GM12878 (cell line): ENCODE results near the gene FCER1G. TPM values are rescaled to one million over a fixed set of nuclear protein-coding genes. Genes with fewer than 3 reads are reported as not detected.

Experiments used
- ATAC-seq: fragments of 200-7000 bp; cut with Tn5 transposase; 3 replicates; pipeline ENCODE4 v1.9.1; 2020; ENCODE audit warnings: mild to moderate bottlenecking, moderate library complexity
- BruUV-seq: library from RNA; stranded (reverse); fragments of 400-500 nt; replicated peaks from 2 replicates; lab custom pipeline; 2021; lab: Mats Ljungman, UMichigan
- CTCF ChIA-PET: fragments of 300-600 bp; sonication (Branson Sonifier 250); formaldehyde crosslinking; extraction: SDS; loops from one replicate; lab custom pipeline; 2021; ENCODE audit warnings: inconsistent platforms; lab: Yijun Ruan, JAX
- POLR2A ChIA-PET: fragments of 350-600 bp; formaldehyde crosslinking; extraction: SDS; loops from one replicate; lab custom pipeline; 2021; ENCODE audit warnings: inconsistent platforms; lab: Charles Lee
- RAD21 ChIA-PET: fragments of 300-600 bp; sonication (Branson Sonifier 250); formaldehyde crosslinking; loops from one replicate; lab custom pipeline; 2023; ENCODE audit warnings: antibody characterized with exemption; ENCODE audit not compliant: unreplicated experiment; lab: Charles Lee
- SMC1A ChIA-PET: fragments of 300-600 bp; sonication (Branson Sonifier 250); formaldehyde crosslinking; loops from one replicate; lab custom pipeline; 2023; ENCODE audit not compliant: unreplicated experiment, uncharacterized antibody; lab: Charles Lee
- DNase-seq: peaks from one replicate; pipeline ENCODE4 v3.0.0-alpha.2; 2011; ENCODE audit warnings: low read depth, low spot score
- FAIRE-seq: peaks from 3 replicates; lab custom pipeline; 2011; peaks lifted over from hg19 to GRCh38; lab: Jason Lieb, UNC
- H2AFZ ChIP-seq: 2 replicates; pipeline ENCODE4 v1.6.0; 2011; ENCODE audit warnings: low read depth, low read length, control low read depth; ENCODE audit not compliant: control insufficient read depth
- H3K27ac ChIP-seq: 2 replicates; pipeline ENCODE4 v1.5.1; 2011; ENCODE audit warnings: control low read depth; ENCODE audit not compliant: control insufficient read depth, insufficient read depth
- H3K27me3 ChIP-seq, 2 experiments: replicated peaks in 1 of 2; 2 replicates each; pipeline versions ENCODE4 v1.6.0 to v1.6.1; 2011; ENCODE audit warnings: low read length in 1 of 2; ENCODE audit not compliant: control insufficient read depth in 2 of 2, insufficient read depth in 2 of 2
- H3K36me3 ChIP-seq, 2 experiments: 2 replicates each; pipeline ENCODE4 v1.5.1; 2011; ENCODE audit warnings: low read length in 1 of 2; ENCODE audit not compliant: control insufficient read depth in 2 of 2, insufficient read depth in 2 of 2
- H3K4me1 ChIP-seq: 2 replicates; pipeline ENCODE4 v1.6.1; 2011; ENCODE audit warnings: mild to moderate bottlenecking, low read length, moderate library complexity, mixed read lengths; ENCODE audit not compliant: control insufficient read depth, insufficient read depth
- H3K4me2 ChIP-seq: 2 replicates; pipeline ENCODE4 v1.6.0; 2011; ENCODE audit warnings: control low read depth; ENCODE audit not compliant: control insufficient read depth, insufficient read depth
- H3K4me3 ChIP-seq: fragments of 200-600 bp; sonication (generic); 2 replicates; pipeline ENCODE4 v1.5.1; 2016
- H3K79me2 ChIP-seq: 2 replicates; pipeline ENCODE4 v1.6.0; 2011; ENCODE audit warnings: low read length; ENCODE audit not compliant: control insufficient read depth, insufficient read depth
- H3K9ac ChIP-seq: 2 replicates; pipeline ENCODE4 v1.8.0; 2011; ENCODE audit warnings: low read length, control low read depth, mixed read lengths; ENCODE audit not compliant: control insufficient read depth, insufficient read depth
- H3K9me3 ChIP-seq: replicated peaks from 3 replicates; pipeline ENCODE4 v1.5.1; 2011; ENCODE audit warnings: mild to moderate bottlenecking, low read length; ENCODE audit not compliant: control insufficient read depth, insufficient read depth
- H4K20me1 ChIP-seq: 2 replicates; pipeline ENCODE4 v1.6.0; 2011; ENCODE audit not compliant: control insufficient read depth, insufficient read depth
- BCL3 ChIP-seq: IDR thresholded peaks from 2 replicates; pipeline ENCODE4 v1.6.1; 2011; ENCODE audit warnings: borderline replicate concordance, low read depth, mild to moderate bottlenecking, moderate library complexity, low read length; ENCODE audit not compliant: insufficient read depth, poor library complexity, severe bottlenecking
- BHLHE40 ChIP-seq, 2 experiments: fragments of 450-650 bp in 1 of 2; IDR thresholded peaks; 2 replicates each; pipeline ENCODE4 v1.6.1; 2011 to 2017; ENCODE audit warnings: low read depth in 2 of 2, borderline replicate concordance in 1 of 2, improper control_type of control experiment in 1 of 2, low read length in 1 of 2, mild to moderate bottlenecking in 1 of 2
- CBFB ChIP-seq: IDR thresholded peaks from 2 replicates; pipeline ENCODE4 v1.6.1; 2016; ENCODE audit warnings: antibody characterized with exemption, low read depth
- CEBPB ChIP-seq, 2 experiments: fragments of 150-350 bp in 1 of 2; IDR thresholded peaks; 2 replicates each; pipeline ENCODE4 v1.6.1; 2012 to 2014; ENCODE audit warnings: low read depth in 2 of 2, low read length in 2 of 2, borderline replicate concordance in 1 of 2, inconsistent platforms in 1 of 2
- CUX1 ChIP-seq: IDR thresholded peaks from 2 replicates; pipeline ENCODE4 v1.6.1; 2012; ENCODE audit warnings: improper control_type of control experiment, low read depth, low read length; ENCODE audit not compliant: insufficient replicate concordance
- DPF2 ChIP-seq: fragments of 450-650 bp; IDR thresholded peaks from 2 replicates; pipeline ENCODE4 v1.6.1; 2017; ENCODE audit warnings: mild to moderate bottlenecking
- FOXK2 ChIP-seq: fragments of 450-650 bp; IDR thresholded peaks from 2 replicates; pipeline ENCODE4 v1.6.1; 2017; ENCODE audit warnings: mild to moderate bottlenecking, moderate library complexity
- HDAC6 ChIP-seq: fragments of 200-600 bp; sonication (generic); IDR thresholded peaks from one replicate; pipeline ENCODE4 v1.8.0; 2017; ENCODE audit warnings: antibody characterized with exemption; ENCODE audit not compliant: unreplicated experiment
- IRF5 ChIP-seq: fragments of 450-650 bp; IDR thresholded peaks from 2 replicates; pipeline ENCODE4 v1.6.1; 2017; ENCODE audit warnings: borderline replicate concordance
- JUNB ChIP-seq: IDR thresholded peaks from 2 replicates; pipeline ENCODE4 v1.6.1; 2016; ENCODE audit warnings: antibody characterized with exemption, mild to moderate bottlenecking
- NBN ChIP-seq: fragments of 450-650 bp; IDR thresholded peaks from 2 replicates; pipeline ENCODE4 v1.6.1; 2016
- PML ChIP-seq: IDR thresholded peaks from 2 replicates; pipeline ENCODE4 v1.6.1; 2012; ENCODE audit warnings: low read length, inconsistent platforms
- RFX5 ChIP-seq: IDR thresholded peaks from 2 replicates; pipeline ENCODE4 v1.6.1; 2011; ENCODE audit warnings: low read depth, low read length, improper control_type of control experiment
- SMC3 ChIP-seq: IDR thresholded peaks from 2 replicates; pipeline ENCODE4 v1.6.1; 2011; ENCODE audit warnings: low read length, improper control_type of control experiment, borderline replicate concordance
- SREBF1 ChIP-seq: IDR thresholded peaks from 2 replicates; pipeline ENCODE4 v1.6.1; 2012; ENCODE audit warnings: mild to moderate bottlenecking, low read length
- TCF12 ChIP-seq: IDR thresholded peaks from 2 replicates; pipeline ENCODE4 v1.6.1; 2011; ENCODE audit warnings: low read depth, mild to moderate bottlenecking, low read length
- YY1 ChIP-seq: IDR thresholded peaks from 2 replicates; pipeline ENCODE4 v1.6.1; 2011; ENCODE audit warnings: low read depth, mild to moderate bottlenecking, low read length
- ZNF207 ChIP-seq: fragments of 450-650 bp; IDR thresholded peaks from 2 replicates; pipeline ENCODE4 v1.6.1; 2014; ENCODE audit warnings: antibody characterized with exemption, mild to moderate bottlenecking, borderline replicate concordance
- WGBS: methylation state at CpG from one replicate; pipeline ENCODE4 v1.1.6; 2016; ENCODE audit warnings: low lambda C conversion rate; ENCODE audit not compliant: insufficient replicate concordance, insufficient coverage; ENCODE audit errors: missing lambda C conversion rate; 5-methylcytosine and 5-hydroxymethylcytosine counted together
- in situ Hi-C: fragments of 300-500 bp; cut with MboI; formaldehyde crosslinking; loops from 9 replicates; pipeline ENCODE4 v1.14.3; 2018; ENCODE audit warnings: mixed read lengths
- intact Hi-C: fragments of 100-400 bp; cut with micrococcal nuclease; formaldehyde crosslinking; loops from one replicate; pipeline ENCODE4 v1.14.2; 2022; ENCODE audit not compliant: unreplicated experiment
- polyA plus RNA-seq, 11 experiments: library from polyadenylated mRNA; depleted of rRNA in 4 of 11; unstranded in 6 of 11; stranded (reverse) in 5 of 11; fragments of >200 nt; fragmentation: Nextera tagmentation in 4 of 11; fragmentation: Illumina TruSeq in 1 of 11; extraction: Ambion mirVana in 4 of 11; extraction: Trizol in 1 of 11; gene quantifications; 1 replicate in 1 of 11; 2 replicates in 10 of 11; pipeline versions ENCODE4 v1.2.1 to v1.2.3, GENCODE V29; 2011 to 2016; ENCODE audit warnings: inconsistent platforms in 2 of 11, missing spikeins in 2 of 11, low read depth in 1 of 11
- total RNA-seq, 4 experiments: library from RNA; depleted of rRNA in 3 of 4; stranded (reverse); fragments of >200 nt in 3 of 4; fragmentation: Illumina TruSeq in 1 of 4; extraction: Trizol in 1 of 4; gene quantifications; 2 replicates each; pipeline versions ENCODE4 v1.2.1 to v1.2.3, GENCODE V29; 2013 to 2021

FCER1G gene
- total and polyA plus RNA-seq, 10 of the 15 experiments (the other 5 are each of a cell fraction or from before 2014, with no cell fraction given), result 0.40 to 1.9 (median 0.89) TPM

DNA sequence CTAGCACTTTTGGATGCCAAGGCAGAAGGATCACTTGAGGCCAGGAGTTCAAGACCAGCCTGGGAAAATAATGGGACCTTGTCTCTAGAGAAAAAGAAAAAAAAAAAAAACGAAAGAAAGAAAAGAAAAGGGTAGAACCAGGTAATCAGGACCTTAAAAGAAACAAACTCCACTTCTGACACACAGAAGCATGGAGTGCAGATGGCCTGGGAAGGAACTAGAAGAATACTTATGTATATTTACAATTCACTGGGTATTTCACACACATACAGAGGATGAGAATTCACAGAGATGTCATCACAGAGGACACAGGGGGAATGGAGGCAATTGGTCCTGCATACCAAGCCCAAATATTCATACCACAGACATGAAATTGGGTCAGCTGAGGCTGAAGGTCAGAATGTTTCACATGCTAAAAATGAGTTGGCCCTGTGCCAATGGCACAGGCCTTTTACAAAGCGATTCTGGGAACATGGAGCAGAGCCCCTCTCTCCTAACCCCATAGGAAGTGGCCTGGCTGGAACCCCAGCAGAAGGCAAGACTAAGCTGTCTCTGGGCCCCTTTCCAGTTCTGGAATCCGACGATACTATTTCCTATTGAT, 42.2 kb upstream of the FCER1G start:
- H2AFZ ChIP-seq, result no peak overlapping the region
- H3K9ac ChIP-seq, result 0 out of 2 replicates have a peak overlapping the region, but pooled peaks have one; percentile 20
- POLR2A ChIA-PET, result no interaction called here
- SMC1A ChIA-PET, result interaction anchor here (0.9 kb wide), 1 partner anchor 209 kb away, joined by 3 read pairs; no protein-coding TSS in a partner anchor
- H3K4me1 ChIP-seq, result peaks cover 17% of the 10 kb centered on the region
- no peaks in the 10 kb centered on the region for H3K9me3 ChIP-seq
- H3K27ac ChIP-seq, result no peak overlapping the region
- peaks cover 17 to 30% of the 10 kb centered on the region in 2 experiments for H3K36me3 ChIP-seq
- intact Hi-C loops, result no loop called here
- DNase-seq, result no peak
- FAIRE-seq, result no peak
- H3K79me2 ChIP-seq, result peaks cover 23% of the 10 kb centered on the region
- RAD21 ChIA-PET, result no interaction called here
- ATAC-seq, result no peak
- BruUV-seq, result no TSS peak
- WGBS, result 82% methylated on average over 4 of the region's 4 CpGs
- in situ Hi-C loops, result no loop called here
- no peaks in the 10 kb centered on the region for H3K27me3 ChIP-seq
- H3K4me3 ChIP-seq, result no peak overlapping the region
- H4K20me1 ChIP-seq, result no peaks in the 10 kb centered on the region
- H3K4me2 ChIP-seq, result no peak overlapping the region
- CTCF ChIA-PET, result interaction anchor here (0.5 to 0.6 kb wide), 2 partner anchors 128 to 394 kb away, joined by 3 to 4 read pairs; no protein-coding TSS in a partner anchor
- TF ChIP-seq RFX5, result no peak
- TF ChIP-seq BCL3, result no peak
- no peak for TF ChIP-seq CBFB
- TF ChIP-seq PML, result no peak
- TF ChIP-seq BHLHE40 (IDR thresholded peaks at IDR 0.05; ENCODE audit: borderline replicate concordance in 1 of 2, low read depth in 2 of 2, low read length in 1 of 2), result no peak
- TF ChIP-seq SMC3, result no peak
- TF ChIP-seq FOXK2, result no peak
- TF ChIP-seq IRF5, result no peak
- TF ChIP-seq TCF12, result no peak
- no peak for TF ChIP-seq NBN
- no peak for TF ChIP-seq DPF2
- no peak for TF ChIP-seq ZNF207
- no peak for TF ChIP-seq CEBPB (IDR thresholded peaks at IDR 0.05; ENCODE audit: borderline replicate concordance in 1 of 2, low read depth in 2 of 2, low read length in 2 of 2)
- no peak for TF ChIP-seq CUX1
- no peak for TF ChIP-seq YY1
- no peak for TF ChIP-seq SREBF1
- TF ChIP-seq JUNB, result no peak
- TF ChIP-seq HDAC6, result no peak
